HEK293 (cell line): ENCODE results near the gene ASCC3.
A peak's percentile ranks its signal among the peaks of the same experiment; 100 is the strongest.

ENCODE experiments used
- CTCF ChIA-PET: fragments of 350-600 bp; formaldehyde crosslinking; extraction: SDS; loops from one replicate; lab custom pipeline; 2021; ENCODE audit warnings: antibody characterized with exemption; lab: Yijun Ruan, JAX
- POLR2A ChIA-PET: fragments of 300-600 bp; formaldehyde crosslinking; extraction: SDS; loops from one replicate; lab custom pipeline; 2020; ENCODE audit warnings: antibody characterized with exemption, inconsistent platforms; lab: Yijun Ruan, JAX
- H3K27ac ChIP-seq: fragments of 200-500 bp; sonication (Bioruptor generic); 2 replicates; pipeline ENCODE4 v1.5.1; 2014; ENCODE audit warnings: low read depth, low read length, control low read depth, inconsistent platforms; ENCODE audit errors: extremely low read depth
- H3K36me3 ChIP-seq, 2 experiments: fragments of 200-500 bp in 1 of 2; sonication (Bioruptor generic) in 1 of 2; 1 replicate in 1 of 2; 2 replicates in 1 of 2; pipeline ENCODE4 v1.5.1; 2014 to 2017; ENCODE audit warnings: inconsistent platforms in 2 of 2, low read length in 2 of 2; ENCODE audit not compliant: control insufficient read depth in 2 of 2, insufficient read depth in 1 of 2
- H3K4me1 ChIP-seq: fragments of 200-500 bp; sonication (Bioruptor generic); 2 replicates; pipeline ENCODE4 v1.5.1; 2014; ENCODE audit warnings: mild to moderate bottlenecking, low read length, inconsistent platforms; ENCODE audit not compliant: control insufficient read depth, insufficient read depth
- H3K4me3 ChIP-seq: 2 replicates; pipeline ENCODE4 v1.5.1; 2011; ENCODE audit warnings: low read depth, mild to moderate bottlenecking, control low read depth, low read length, moderate library complexity
- H3K9me3 ChIP-seq: fragments of 200-500 bp; sonication (Bioruptor generic); 2 replicates; pipeline ENCODE4 v1.5.1; 2014; ENCODE audit warnings: low read depth, low read length, inconsistent platforms; ENCODE audit not compliant: control insufficient read depth, insufficient read depth
- BCL11A ChIP-seq: fragments of 450-650 bp; formaldehyde crosslinking; IDR thresholded peaks from 2 replicates; pipeline ENCODE4 v1.5.1; 2016; ENCODE audit warnings: low read depth, missing biosample characterization, missing genetic modification characterization
- GLIS1 ChIP-seq: fragments of 450-650 bp; formaldehyde crosslinking; IDR thresholded peaks from 2 replicates; pipeline ENCODE4 v1.5.1; 2016; ENCODE audit warnings: missing biosample characterization, missing genetic modification characterization
- IKZF3 ChIP-seq: fragments of 450-650 bp; IDR thresholded peaks from 2 replicates; pipeline ENCODE4 v1.5.0; 2018; ENCODE audit warnings: missing biosample characterization, mild to moderate bottlenecking, missing genetic modification characterization, moderate library complexity
- SCRT1 ChIP-seq: fragments of 450-650 bp; formaldehyde crosslinking; IDR thresholded peaks from 2 replicates; pipeline ENCODE4 v1.5.1; 2016; ENCODE audit warnings: missing biosample characterization, missing genetic modification characterization, borderline replicate concordance
- SP2 ChIP-seq: fragments of 450-650 bp; formaldehyde crosslinking; IDR thresholded peaks from 2 replicates; pipeline ENCODE4 v1.5.1; 2016; ENCODE audit warnings: missing biosample characterization, missing genetic modification characterization
- SP7 ChIP-seq: fragments of 450-650 bp; formaldehyde crosslinking; IDR thresholded peaks from 2 replicates; pipeline ENCODE4 v1.5.1; 2016; ENCODE audit warnings: missing biosample characterization, missing genetic modification characterization
- YY1 ChIP-seq: fragments of 450-650 bp; formaldehyde crosslinking; IDR thresholded peaks from 2 replicates; pipeline ENCODE4 v1.5.1; 2018; ENCODE audit warnings: missing biosample characterization, missing genetic modification characterization
- YY2 ChIP-seq: fragments of 450-650 bp; formaldehyde crosslinking; IDR thresholded peaks from 2 replicates; pipeline ENCODE4 v1.5.1; 2016; ENCODE audit warnings: missing biosample characterization, missing genetic modification characterization
- ZBTB8A ChIP-seq: fragments of 450-650 bp; formaldehyde crosslinking; IDR thresholded peaks from 2 replicates; pipeline ENCODE4 v1.5.1; 2016; ENCODE audit warnings: missing biosample characterization, missing genetic modification characterization
- ZNF10 ChIP-seq: fragments of 450-650 bp; formaldehyde crosslinking; IDR thresholded peaks from 2 replicates; pipeline ENCODE4 v1.5.1; 2017; ENCODE audit warnings: missing biosample characterization, missing genetic modification characterization
- ZNF132 ChIP-seq: fragments of 450-650 bp; formaldehyde crosslinking; IDR thresholded peaks from 2 replicates; pipeline ENCODE4 v1.5.1; 2017; ENCODE audit warnings: missing biosample characterization, missing genetic modification characterization, borderline replicate concordance
- ZNF133 ChIP-seq: fragments of 450-650 bp; formaldehyde crosslinking; IDR thresholded peaks from 2 replicates; pipeline ENCODE4 v1.5.1; 2016; ENCODE audit warnings: missing biosample characterization, missing genetic modification characterization
- ZNF155 ChIP-seq: fragments of 450-650 bp; formaldehyde crosslinking; IDR thresholded peaks from 2 replicates; pipeline ENCODE4 v1.5.1; 2016; ENCODE audit warnings: missing biosample characterization, missing genetic modification characterization
- ZNF174 ChIP-seq: fragments of 450-650 bp; formaldehyde crosslinking; IDR thresholded peaks from 2 replicates; pipeline ENCODE4 v1.5.0; 2017; ENCODE audit warnings: missing biosample characterization, mild to moderate bottlenecking, missing genetic modification characterization
- ZNF214 ChIP-seq: fragments of 450-650 bp; formaldehyde crosslinking; IDR thresholded peaks from 2 replicates; pipeline ENCODE4 v1.5.1; 2017; ENCODE audit warnings: missing biosample characterization, mild to moderate bottlenecking, missing genetic modification characterization, borderline replicate concordance
- ZNF266 ChIP-seq: fragments of 450-650 bp; formaldehyde crosslinking; IDR thresholded peaks from 2 replicates; pipeline ENCODE4 v1.5.1; 2016; ENCODE audit warnings: missing biosample characterization, missing genetic modification characterization, low read depth
- ZNF366 ChIP-seq: fragments of 450-650 bp; formaldehyde crosslinking; conservative IDR thresholded peaks from 2 replicates; pipeline ENCODE4 v1.5.1; 2016; ENCODE audit warnings: missing biosample characterization, missing genetic modification characterization
- ZNF433 ChIP-seq: fragments of 450-650 bp; formaldehyde crosslinking; IDR thresholded peaks from 2 replicates; pipeline ENCODE4 v1.5.1; 2016; ENCODE audit warnings: missing biosample characterization, missing genetic modification characterization, low read depth
- ZNF514 ChIP-seq: fragments of 450-650 bp; formaldehyde crosslinking; IDR thresholded peaks from 2 replicates; pipeline ENCODE4 v1.5.1; 2016; ENCODE audit warnings: missing biosample characterization, missing genetic modification characterization
- ZNF544 ChIP-seq: fragments of 450-650 bp; formaldehyde crosslinking; IDR thresholded peaks from 2 replicates; pipeline ENCODE4 v1.5.0; 2017; ENCODE audit warnings: missing biosample characterization, missing genetic modification characterization
- ZNF585B ChIP-seq: fragments of 450-650 bp; formaldehyde crosslinking; IDR thresholded peaks from 2 replicates; pipeline ENCODE4 v1.5.1; 2016; ENCODE audit warnings: missing biosample characterization, missing genetic modification characterization
- ZNF610 ChIP-seq: fragments of 450-650 bp; formaldehyde crosslinking; IDR thresholded peaks from 2 replicates; pipeline ENCODE4 v1.5.1; 2016; ENCODE audit warnings: missing biosample characterization, missing genetic modification characterization, borderline replicate concordance
- ZNF658 ChIP-seq: fragments of 450-650 bp; formaldehyde crosslinking; IDR thresholded peaks from 2 replicates; pipeline ENCODE4; 2016; ENCODE audit warnings: missing biosample characterization, missing genetic modification characterization
- ZNF701 ChIP-seq: fragments of 450-650 bp; formaldehyde crosslinking; IDR thresholded peaks from 2 replicates; pipeline ENCODE4 v1.5.1; 2016; ENCODE audit warnings: missing biosample characterization, missing genetic modification characterization
- ZNF776 ChIP-seq: fragments of 450-650 bp; formaldehyde crosslinking; IDR thresholded peaks from 2 replicates; pipeline ENCODE4 v1.5.0; 2017; ENCODE audit warnings: missing biosample characterization, missing genetic modification characterization, borderline replicate concordance
- ZNF777 ChIP-seq: fragments of 450-650 bp; formaldehyde crosslinking; IDR thresholded peaks from 2 replicates; pipeline ENCODE4 v1.5.1; 2017; ENCODE audit warnings: missing biosample characterization, missing genetic modification characterization, borderline replicate concordance
- ZNF792 ChIP-seq: fragments of 450-650 bp; formaldehyde crosslinking; IDR thresholded peaks from 2 replicates; pipeline ENCODE4 v1.5.1; 2016; ENCODE audit warnings: missing biosample characterization, missing genetic modification characterization
- ZSCAN23 ChIP-seq: fragments of 450-650 bp; formaldehyde crosslinking; IDR thresholded peaks from 2 replicates; pipeline ENCODE4 v1.5.1; 2016; ENCODE audit warnings: missing biosample characterization, missing genetic modification characterization
- TF ChIP-seq, protein P1 (sequence below): fragments of 450-650 bp; formaldehyde crosslinking; IDR thresholded peaks from 2 replicates; pipeline ENCODE4 v1.5.1; 2016; ENCODE audit warnings: missing biosample characterization, missing genetic modification characterization, low read depth
- TF ChIP-seq, protein P2 (sequence below): fragments of 450-650 bp; formaldehyde crosslinking; IDR thresholded peaks from 2 replicates; pipeline ENCODE4 v1.5.1; 2016; ENCODE audit warnings: missing biosample characterization, missing genetic modification characterization
- TF ChIP-seq, protein P3 (sequence below): fragments of 450-650 bp; formaldehyde crosslinking; IDR thresholded peaks from 2 replicates; pipeline ENCODE4 v1.5.1; 2016; ENCODE audit warnings: missing biosample characterization, missing genetic modification characterization
- TF ChIP-seq, protein P4 (sequence below): fragments of 450-650 bp; IDR thresholded peaks from 2 replicates; pipeline ENCODE4 v1.5.1; 2018; ENCODE audit warnings: missing biosample characterization, mild to moderate bottlenecking, missing genetic modification characterization
- TF ChIP-seq, protein P5 (sequence below): fragments of 450-650 bp; formaldehyde crosslinking; IDR thresholded peaks from 2 replicates; pipeline ENCODE4 v1.5.1; 2016; ENCODE audit warnings: missing biosample characterization, missing genetic modification characterization

ASCC3 gene

DNA sequence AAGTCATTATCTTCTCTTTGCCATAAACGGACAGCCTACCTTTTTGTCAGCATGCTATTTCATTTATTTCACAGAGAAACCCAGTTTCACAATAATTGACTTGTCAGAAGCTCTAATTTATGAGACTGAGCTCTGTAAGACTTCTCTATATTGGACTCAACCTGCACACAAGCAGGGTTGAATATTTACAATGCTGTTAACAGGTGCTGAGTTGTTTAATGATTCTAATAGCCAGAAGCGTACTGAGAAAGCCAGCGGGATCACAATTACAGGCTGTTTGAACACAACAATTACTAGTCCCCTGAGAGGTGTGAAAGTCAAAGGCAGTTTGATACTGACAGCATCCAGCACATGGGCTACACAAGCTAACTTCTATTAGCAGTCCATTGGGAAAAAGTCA lies 288.2 kb downstream of the ASCC3 start:
- ChIA-PET POLR2A (no interaction called here), CTCF (interaction anchor here (0.7 to 1.0 kb wide), 2 partner anchors 13 to 377 kb away, joined by 3 to 4 read pairs; no protein-coding TSS in a partner anchor)
- Histone ChIP-seq H3K4me1 (peaks cover 11% of the 10 kb centered on the region; the same call in 1 of the 2 replicates), H3K4me3 (no peak overlapping the region), H3K9me3 (no peaks in the 10 kb centered on the region), H3K27ac (no peak overlapping the region), H3K36me3 (peaks cover 5 to 31% of the 10 kb centered on the region in 2 experiments; a peak in 2 of 3 replicates)
- no peak for TF ChIP-seq ZNF133 (tag by site-specific recombination)
- TF ChIP-seq ZNF155: no peak
- no peak for TF ChIP-seq ZNF585B (tag by site-specific recombination)
- TF ChIP-seq BCL11A: peak; percentile 90; the same call in 1 of the 2 replicates
- TF ChIP-seq ZNF366 (tag by site-specific recombination): peak; percentile 94
- TF ChIP-seq, protein P1, sequence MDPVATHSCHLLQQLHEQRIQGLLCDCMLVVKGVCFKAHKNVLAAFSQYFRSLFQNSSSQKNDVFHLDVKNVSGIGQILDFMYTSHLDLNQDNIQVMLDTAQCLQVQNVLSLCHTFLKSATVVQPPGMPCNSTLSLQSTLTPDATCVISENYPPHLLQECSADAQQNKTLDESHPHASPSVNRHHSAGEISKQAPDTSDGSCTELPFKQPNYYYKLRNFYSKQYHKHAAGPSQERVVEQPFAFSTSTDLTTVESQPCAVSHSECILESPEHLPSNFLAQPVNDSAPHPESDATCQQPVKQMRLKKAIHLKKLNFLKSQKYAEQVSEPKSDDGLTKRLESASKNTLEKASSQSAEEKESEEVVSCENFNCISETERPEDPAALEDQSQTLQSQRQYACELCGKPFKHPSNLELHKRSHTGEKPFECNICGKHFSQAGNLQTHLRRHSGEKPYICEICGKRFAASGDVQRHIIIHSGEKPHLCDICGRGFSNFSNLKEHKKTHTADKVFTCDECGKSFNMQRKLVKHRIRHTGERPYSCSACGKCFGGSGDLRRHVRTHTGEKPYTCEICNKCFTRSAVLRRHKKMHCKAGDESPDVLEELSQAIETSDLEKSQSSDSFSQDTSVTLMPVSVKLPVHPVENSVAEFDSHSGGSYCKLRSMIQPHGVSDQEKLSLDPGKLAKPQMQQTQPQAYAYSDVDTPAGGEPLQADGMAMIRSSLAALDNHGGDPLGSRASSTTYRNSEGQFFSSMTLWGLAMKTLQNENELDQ (tag by site-specific recombination): peak; percentile 70; the same call in 1 of the 2 replicates
- peak; percentile 99 for TF ChIP-seq SP7 (tag by site-specific recombination)
- TF ChIP-seq ZNF610 (tag by site-specific recombination): peak; percentile 74; the same call in 1 of the 2 replicates
- TF ChIP-seq ZNF214: no peak
- no peak for TF ChIP-seq ZNF132 (tag by site-specific recombination)
- peak; percentile 56 for TF ChIP-seq YY1
- no peak for TF ChIP-seq ZNF792 (tag by site-specific recombination)
- peak; percentile 98 for TF ChIP-seq IKZF3 (tag by site-specific recombination)
- TF ChIP-seq ZNF433 (tag by site-specific recombination): no peak
- peak; percentile 80 for TF ChIP-seq ZNF10 (tag by site-specific recombination)
- TF ChIP-seq ZNF544 (tag by site-specific recombination): no peak
- TF ChIP-seq, protein P2, sequence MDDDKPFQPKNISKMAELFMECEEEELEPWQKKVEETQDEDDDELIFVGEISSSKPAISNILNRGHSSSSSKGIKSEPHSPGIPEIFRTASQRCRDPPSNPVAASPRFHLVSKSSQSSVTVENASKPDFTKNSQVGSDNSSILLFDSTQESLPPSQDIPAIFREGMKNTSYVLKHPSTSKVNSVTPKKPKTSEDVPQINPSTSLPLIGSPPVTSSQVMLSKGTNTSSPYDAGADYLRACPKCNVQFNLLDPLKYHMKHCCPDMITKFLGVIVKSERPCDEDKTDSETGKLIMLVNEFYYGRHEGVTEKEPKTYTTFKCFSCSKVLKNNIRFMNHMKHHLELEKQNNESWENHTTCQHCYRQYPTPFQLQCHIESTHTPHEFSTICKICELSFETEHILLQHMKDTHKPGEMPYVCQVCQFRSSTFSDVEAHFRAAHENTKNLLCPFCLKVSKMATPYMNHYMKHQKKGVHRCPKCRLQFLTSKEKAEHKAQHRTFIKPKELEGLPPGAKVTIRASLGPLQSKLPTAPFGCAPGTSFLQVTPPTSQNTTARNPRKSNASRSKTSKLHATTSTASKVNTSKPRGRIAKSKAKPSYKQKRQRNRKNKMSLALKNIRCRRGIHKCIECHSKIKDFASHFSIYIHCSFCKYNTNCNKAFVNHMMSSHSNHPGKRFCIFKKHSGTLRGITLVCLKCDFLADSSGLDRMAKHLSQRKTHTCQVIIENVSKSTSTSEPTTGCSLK (tag by site-specific recombination): no peak
- TF ChIP-seq, protein P3, sequence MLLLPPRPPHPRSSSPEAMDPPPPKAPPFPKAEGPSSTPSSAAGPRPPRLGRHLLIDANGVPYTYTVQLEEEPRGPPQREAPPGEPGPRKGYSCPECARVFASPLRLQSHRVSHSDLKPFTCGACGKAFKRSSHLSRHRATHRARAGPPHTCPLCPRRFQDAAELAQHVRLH (tag by site-specific recombination): peak; percentile 97
- TF ChIP-seq, protein P4, sequence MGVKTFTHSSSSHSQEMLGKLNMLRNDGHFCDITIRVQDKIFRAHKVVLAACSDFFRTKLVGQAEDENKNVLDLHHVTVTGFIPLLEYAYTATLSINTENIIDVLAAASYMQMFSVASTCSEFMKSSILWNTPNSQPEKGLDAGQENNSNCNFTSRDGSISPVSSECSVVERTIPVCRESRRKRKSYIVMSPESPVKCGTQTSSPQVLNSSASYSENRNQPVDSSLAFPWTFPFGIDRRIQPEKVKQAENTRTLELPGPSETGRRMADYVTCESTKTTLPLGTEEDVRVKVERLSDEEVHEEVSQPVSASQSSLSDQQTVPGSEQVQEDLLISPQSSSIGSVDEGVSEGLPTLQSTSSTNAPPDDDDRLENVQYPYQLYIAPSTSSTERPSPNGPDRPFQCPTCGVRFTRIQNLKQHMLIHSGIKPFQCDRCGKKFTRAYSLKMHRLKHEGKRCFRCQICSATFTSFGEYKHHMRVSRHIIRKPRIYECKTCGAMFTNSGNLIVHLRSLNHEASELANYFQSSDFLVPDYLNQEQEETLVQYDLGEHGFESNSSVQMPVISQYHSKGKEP (tag by site-specific recombination): peak; percentile 89
- TF ChIP-seq YY2 (tag by site-specific recombination): no peak
- no peak for TF ChIP-seq ZNF777 (tag by site-specific recombination)
- no peak for TF ChIP-seq ZNF266
- no peak for TF ChIP-seq ZNF776 (tag by site-specific recombination)
- TF ChIP-seq, protein P5, sequence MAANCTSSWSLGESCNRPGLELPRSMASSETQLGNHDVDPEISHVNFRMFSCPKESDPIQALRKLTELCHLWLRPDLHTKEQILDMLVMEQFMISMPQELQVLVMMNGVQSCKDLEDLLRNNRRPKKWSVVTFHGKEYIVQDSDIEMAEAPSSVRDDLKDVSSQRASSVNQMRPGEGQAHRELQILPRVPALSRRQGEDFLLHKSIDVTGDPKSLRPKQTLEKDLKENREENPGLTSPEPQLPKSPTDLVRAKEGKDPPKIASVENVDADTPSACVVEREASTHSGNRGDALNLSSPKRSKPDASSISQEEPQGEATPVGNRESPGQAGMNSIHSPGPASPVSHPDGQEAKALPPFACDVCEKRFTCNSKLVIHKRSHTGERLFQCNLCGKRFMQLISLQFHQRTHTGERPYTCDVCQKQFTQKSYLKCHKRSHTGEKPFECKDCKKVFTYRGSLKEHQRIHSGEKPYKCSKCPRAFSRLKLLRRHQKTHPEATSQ (tag by site-specific recombination): no peak
- no peak; the same call in 1 of the 2 replicates for TF ChIP-seq GLIS1 (tag by site-specific recombination)
- TF ChIP-seq SP2: peak; percentile 22
- TF ChIP-seq ZNF658 (tag by site-specific recombination): no peak
- peak; percentile 63; the same call in 1 of the 2 replicates for TF ChIP-seq ZNF174 (tag by site-specific recombination)
- peak; percentile 96 for TF ChIP-seq SCRT1 (tag by site-specific recombination)
- no peak for TF ChIP-seq ZNF514 (tag by site-specific recombination)
- TF ChIP-seq ZSCAN23: 0 out of 2 replicates have a peak, but pooled peaks have one; percentile 64
- no peak for TF ChIP-seq ZNF701
- TF ChIP-seq ZBTB8A (tag by site-specific recombination): peak; percentile 72
